C4-2B (cell line): ENCODE data around the gene KLHL33.

Experiments
- H3K27ac ChIP-seq: fragments of 450-650 bp; 2 replicates; pipeline ENCODE4 v1.5.1; 2017
- CTCF ChIP-seq: fragments of 450-650 bp; conservative IDR thresholded peaks from 2 replicates; pipeline ENCODE4 v1.5.1; 2017; ENCODE audit warnings: mild to moderate bottlenecking
- ZFX ChIP-seq: fragments of 450-650 bp; IDR thresholded peaks from 2 replicates; pipeline ENCODE4 v1.6.1; 2017

KLHL33 gene

GRCh38 chr14:20377171-20377570, 58.8 kb downstream of the KLHL33 start:
- TF ChIP-seq CTCF = no peak
- no peak for TF ChIP-seq ZFX

GRCh38 chr14:20376071-20376588, 59.8 kb downstream of the KLHL33 start:
- no peak overlapping the region for H3K27ac ChIP-seq
- TF ChIP-seq CTCF (no peak), ZFX (no peak)

More at GRCh38 chr14:20377171-20377570, 58.8 kb downstream of the KLHL33 start:
- H3K27ac ChIP-seq = no peak overlapping the region
